ENCODE measurements around the gene TRIM14.
"Not testable (repeated sequence)": the region's sequence is repeated elsewhere in the genome, so short reads cannot be mapped to it uniquely, and the experiment has no call there.

Gene TRIM14

GRCh38 chr9:98083061-98083501, 35.9 kb downstream of the TRIM14 start:
- no peak for DNase-seq (ENCODE audit: low read depth)

- no peak for DNase-seq (ENCODE audit: low read depth)
These were observed 37.4 kb downstream of the TRIM14 start for GRCh38 chr9:98081477-98082219.

GRCh38 chr9:98080780-98081179, 38.2 kb downstream of the TRIM14 start:
- DNase-seq (ENCODE audit: low read depth): no peak

GRCh38 chr9:98080326-98080725, 38.7 kb downstream of the TRIM14 start:
- no peak for DNase-seq (ENCODE audit: low read depth)

GRCh38 chr9:98078895-98079294, 40.1 kb downstream of the TRIM14 start:
- DNase-seq (ENCODE audit: low read depth): no peak

- DNase-seq (ENCODE audit: low read depth): not testable (repeated sequence)
These were observed 42.5 kb downstream of the TRIM14 start for GRCh38 chr9:98076514-98076890.

GRCh38 chr9:98075332-98075805, 43.7 kb downstream of the TRIM14 start:
- DNase-seq (ENCODE audit: low read depth): no peak

- DNase-seq (ENCODE audit: low read depth): peak; percentile 39
These were observed 44.7 kb downstream of the TRIM14 start for GRCh38 chr9:98074115-98074990.

GRCh38 chr9:98071737-98072136, 47.3 kb downstream of the TRIM14 start:
- DNase-seq (ENCODE audit: low read depth): no peak

- no peak for DNase-seq (ENCODE audit: low read depth)
These were observed 48.3 kb downstream of the TRIM14 start for GRCh38 chr9:98070704-98071103.

GRCh38 chr9:98069551-98069950, 49.5 kb downstream of the TRIM14 start:
- DNase-seq (ENCODE audit: low read depth): no peak

- no peak for DNase-seq (ENCODE audit: low read depth)
These were observed 51.8 kb downstream of the TRIM14 start for GRCh38 chr9:98067184-98067583.

GRCh38 chr9:98066235-98066634, 52.8 kb downstream of the TRIM14 start:
- DNase-seq (ENCODE audit: low read depth): no peak

- DNase-seq (ENCODE audit: low read depth): no peak
These were observed 54.2 kb downstream of the TRIM14 start for GRCh38 chr9:98064623-98065392.

- DNase-seq (ENCODE audit: low read depth): no peak
These were observed 56.9 kb downstream of the TRIM14 start for GRCh38 chr9:98062161-98062560.

GRCh38 chr9:98057138-98057799, 61.8 kb downstream of the TRIM14 start:
- peak; percentile 20 for DNase-seq (ENCODE audit: low read depth)

- peak; percentile 82 for DNase-seq (ENCODE audit: low read depth)
These were observed 62.5 kb downstream of the TRIM14 start, which contains the start of gene NANS for GRCh38 chr9:98056269-98057137. Gene NANS (plus strand): TSS chr9:98056732. CDS start chr9:98056809, 77 bp downstream.

GRCh38 chr9:98054376-98054951, 64.6 kb downstream of the TRIM14 start:
- DNase-seq (ENCODE audit: low read depth): no peak

- DNase-seq (ENCODE audit: low read depth): no peak
These were observed 68.7 kb downstream of the TRIM14 start for GRCh38 chr9:98050351-98050750.
